Stomach (tissue), 4 donors: ENCODE data around the gene NMT1.

ENCODE experiments used
- CTCF ChIP-seq, 7 experiments: fragments of 450-650 bp in 4 of 7; fragments of 200-600 bp in 3 of 7; sonication (generic) in 3 of 7; IDR thresholded peaks; one replicate each; pipeline ENCODE4 v1.5.1; 2016 to 2019; ENCODE audit warnings: antibody characterized with exemption in 7 of 7, control low read depth in 2 of 7, mild to moderate bottlenecking in 1 of 7
- EP300 ChIP-seq: sonication (generic); formaldehyde crosslinking; IDR thresholded peaks from one replicate; pipeline ENCODE4 v1.6.1; 2017; ENCODE audit warnings: antibody characterized with exemption
- POLR2A ChIP-seq, 4 donors: fragments of 450-650 bp; IDR thresholded peaks; one replicate each; pipeline ENCODE4 v1.6.1; 2016; ENCODE audit warnings: antibody characterized with exemption in 4 of 4, control low read depth in 2 of 4, mild to moderate bottlenecking in 1 of 4, moderate library complexity in 1 of 4
- POLR2AphosphoS5 ChIP-seq, 3 donors: sonication (generic); formaldehyde crosslinking; IDR thresholded peaks; one replicate each; pipeline ENCODE4 v1.6.1; 2016; ENCODE audit warnings: antibody characterized with exemption in 3 of 3

- TF ChIP-seq CTCF (IDR thresholded peaks at IDR 0.05) (no peak), EP300 (no peak), POLR2A (IDR thresholded peaks at IDR 0.05) (no peak), POLR2AphosphoS5 (IDR thresholded peaks at IDR 0.05) (no peak)
Measured at GRCh38 chr17:45104497-45104896, 43.4 kb downstream of the NMT1 start.
